ENCODE results near the gene ABLIM2. TPM values are rescaled to one million over a fixed set of nuclear protein-coding genes. Genes with fewer than 3 reads are reported as not detected.

The ABLIM2 gene
- total and polyA plus RNA-seq, 2 experiments from 2014 or later = 1.5 to 4.3 TPM

DNA sequence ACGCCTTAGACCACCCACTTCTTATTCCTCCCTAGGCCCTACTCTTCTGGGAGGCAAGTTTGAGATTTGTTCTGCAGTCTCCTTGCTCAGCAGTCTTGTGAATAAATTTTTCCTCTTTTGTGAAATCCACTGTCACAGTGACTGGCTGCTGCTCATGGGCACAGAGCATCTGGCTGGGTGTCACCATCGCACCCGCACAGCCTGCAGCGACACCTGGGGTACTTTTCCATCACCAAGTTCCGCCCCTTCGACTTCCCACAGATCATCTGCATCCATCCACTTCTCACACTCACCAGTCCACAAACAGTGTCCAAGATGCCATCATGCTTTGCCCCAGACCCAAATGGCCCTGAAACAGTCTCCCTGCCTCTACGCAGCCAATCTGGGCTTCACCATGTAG, 182.6 kb downstream of the ABLIM2 start (continued):
- TF ChIP-seq ZNF114 (CRISPR knock-in tag; IDR thresholded peaks at IDR 0.05) (no peak), EZH2phosphoT487 (IDR thresholded peaks at IDR 0.05; ENCODE audit: unreplicated experiment) (no peak), JUNB (IDR thresholded peaks at IDR 0.05; ENCODE audit: unreplicated experiment) (no peak), EZH2 (IDR thresholded peaks at IDR 0.05; ENCODE audit: low read depth, unreplicated experiment) (no peak)
- TF ChIP-seq, protein P1, sequence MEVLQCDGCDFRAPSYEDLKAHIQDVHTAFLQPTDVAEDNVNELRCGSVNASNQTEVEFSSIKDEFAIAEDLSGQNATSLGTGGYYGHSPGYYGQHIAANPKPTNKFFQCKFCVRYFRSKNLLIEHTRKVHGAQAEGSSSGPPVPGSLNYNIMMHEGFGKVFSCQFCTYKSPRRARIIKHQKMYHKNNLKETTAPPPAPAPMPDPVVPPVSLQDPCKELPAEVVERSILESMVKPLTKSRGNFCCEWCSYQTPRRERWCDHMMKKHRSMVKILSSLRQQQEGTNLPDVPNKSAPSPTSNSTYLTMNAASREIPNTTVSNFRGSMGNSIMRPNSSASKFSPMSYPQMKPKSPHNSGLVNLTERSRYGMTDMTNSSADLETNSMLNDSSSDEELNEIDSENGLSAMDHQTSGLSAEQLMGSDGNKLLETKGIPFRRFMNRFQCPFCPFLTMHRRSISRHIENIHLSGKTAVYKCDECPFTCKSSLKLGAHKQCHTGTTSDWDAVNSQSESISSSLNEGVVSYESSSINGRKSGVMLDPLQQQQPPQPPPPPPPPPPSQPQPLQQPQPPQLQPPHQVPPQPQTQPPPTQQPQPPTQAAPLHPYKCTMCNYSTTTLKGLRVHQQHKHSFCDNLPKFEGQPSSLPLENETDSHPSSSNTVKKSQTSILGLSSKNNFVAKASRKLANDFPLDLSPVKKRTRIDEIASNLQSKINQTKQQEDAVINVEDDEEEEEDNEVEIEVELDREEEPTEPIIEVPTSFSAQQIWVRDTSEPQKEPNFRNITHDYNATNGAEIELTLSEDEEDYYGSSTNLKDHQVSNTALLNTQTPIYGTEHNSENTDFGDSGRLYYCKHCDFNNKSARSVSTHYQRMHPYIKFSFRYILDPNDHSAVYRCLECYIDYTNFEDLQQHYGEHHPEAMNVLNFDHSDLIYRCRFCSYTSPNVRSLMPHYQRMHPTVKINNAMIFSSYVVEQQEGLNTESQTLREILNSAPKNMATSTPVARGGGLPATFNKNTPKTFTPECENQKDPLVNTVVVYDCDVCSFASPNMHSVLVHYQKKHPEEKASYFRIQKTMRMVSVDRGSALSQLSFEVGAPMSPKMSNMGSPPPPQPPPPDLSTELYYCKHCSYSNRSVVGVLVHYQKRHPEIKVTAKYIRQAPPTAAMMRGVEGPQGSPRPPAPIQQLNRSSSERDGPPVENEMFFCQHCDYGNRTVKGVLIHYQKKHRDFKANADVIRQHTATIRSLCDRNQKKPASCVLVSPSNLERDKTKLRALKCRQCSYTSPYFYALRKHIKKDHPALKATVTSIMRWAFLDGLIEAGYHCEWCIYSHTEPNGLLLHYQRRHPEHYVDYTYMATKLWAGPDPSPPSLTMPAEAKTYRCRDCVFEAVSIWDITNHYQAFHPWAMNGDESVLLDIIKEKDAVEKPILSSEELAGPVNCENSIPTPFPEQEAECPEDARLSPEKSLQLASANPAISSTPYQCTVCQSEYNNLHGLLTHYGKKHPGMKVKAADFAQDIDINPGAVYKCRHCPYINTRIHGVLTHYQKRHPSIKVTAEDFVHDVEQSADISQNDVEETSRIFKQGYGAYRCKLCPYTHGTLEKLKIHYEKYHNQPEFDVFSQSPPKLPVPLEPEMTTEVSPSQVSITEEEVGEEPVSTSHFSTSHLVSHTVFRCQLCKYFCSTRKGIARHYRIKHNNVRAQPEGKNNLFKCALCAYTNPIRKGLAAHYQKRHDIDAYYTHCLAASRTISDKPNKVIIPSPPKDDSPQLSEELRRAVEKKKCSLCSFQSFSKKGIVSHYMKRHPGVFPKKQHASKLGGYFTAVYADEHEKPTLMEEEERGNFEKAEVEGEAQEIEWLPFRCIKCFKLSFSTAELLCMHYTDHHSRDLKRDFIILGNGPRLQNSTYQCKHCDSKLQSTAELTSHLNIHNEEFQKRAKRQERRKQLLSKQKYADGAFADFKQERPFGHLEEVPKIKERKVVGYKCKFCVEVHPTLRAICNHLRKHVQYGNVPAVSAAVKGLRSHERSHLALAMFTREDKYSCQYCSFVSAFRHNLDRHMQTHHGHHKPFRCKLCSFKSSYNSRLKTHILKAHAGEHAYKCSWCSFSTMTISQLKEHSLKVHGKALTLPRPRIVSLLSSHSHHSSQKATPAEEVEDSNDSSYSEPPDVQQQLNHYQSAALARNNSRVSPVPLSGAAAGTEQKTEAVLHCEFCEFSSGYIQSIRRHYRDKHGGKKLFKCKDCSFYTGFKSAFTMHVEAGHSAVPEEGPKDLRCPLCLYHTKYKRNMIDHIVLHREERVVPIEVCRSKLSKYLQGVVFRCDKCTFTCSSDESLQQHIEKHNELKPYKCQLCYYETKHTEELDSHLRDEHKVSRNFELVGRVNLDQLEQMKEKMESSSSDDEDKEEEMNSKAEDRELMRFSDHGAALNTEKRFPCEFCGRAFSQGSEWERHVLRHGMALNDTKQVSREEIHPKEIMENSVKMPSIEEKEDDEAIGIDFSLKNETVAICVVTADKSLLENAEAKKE (CRISPR knock-in tag; IDR thresholded peaks at IDR 0.05) = no peak

DNA sequence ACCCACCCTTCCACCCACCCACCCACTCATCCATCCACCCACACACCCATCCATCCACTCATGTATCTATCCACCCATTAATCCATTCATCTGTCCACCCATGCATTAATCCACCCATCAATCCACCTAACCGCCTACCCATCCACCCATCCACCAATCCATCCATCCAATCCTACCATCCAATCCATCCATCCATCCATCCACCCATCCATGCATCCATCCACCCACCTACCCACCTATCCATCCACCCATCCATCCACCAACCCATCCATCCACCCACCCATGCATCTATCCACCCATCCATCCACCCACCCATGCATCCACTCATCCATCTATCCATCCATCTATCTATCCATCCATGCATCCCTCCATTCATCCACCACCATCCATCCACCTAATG, 184.2 kb downstream of the ABLIM2 start:
- peaks cover 35% of the 10 kb centered on the region for H3K4me1 Mint-ChIP-seq
- Histone ChIP-seq H3K79me2 (replicated peaks; ENCODE audit: insufficient read depth) (no peaks in the 10 kb centered on the region), H3K4me3 (no peak overlapping the region), H3K36me3 (ENCODE audit: insufficient read depth) (no peaks in the 10 kb centered on the region), H3K27me3 (ENCODE audit: insufficient read depth) (no peaks in the 10 kb centered on the region), H2AFZ (no peak overlapping the region), H3F3A (replicated peaks; ENCODE audit: low read depth) (peaks cover 2% of the 10 kb centered on the region; the same call in 1 of the 2 replicates), H4K20me1 (replicated peaks; ENCODE audit: insufficient read depth) (no peaks in the 10 kb centered on the region), H3K9me2 (ENCODE audit: insufficient read depth) (no peaks in the 10 kb centered on the region), H3K27ac (ENCODE audit: low read depth) (no peak overlapping the region), H3K4me1 (ENCODE audit: insufficient read depth) (peaks cover 22% of the 10 kb centered on the region), H3K4me2 (no peak overlapping the region)
- H3K27ac Mint-ChIP-seq = no peak overlapping the region
- no peak for ATAC-seq
- DNase-seq (ENCODE audit: low spot score) = no peak
- H3K27me3 Mint-ChIP-seq (ENCODE audit: insufficient read depth, low read depth, poor library complexity) = peaks cover 14% of the 10 kb centered on the region
- no peaks in the 10 kb centered on the region for H3K9me3 Mint-ChIP-seq
- no peak overlapping the region for H3K4me3 Mint-ChIP-seq
- H3K36me3 Mint-ChIP-seq (ENCODE audit: low read depth) = no peaks in the 10 kb centered on the region
- no peak for TF ChIP-seq CREB1 (CRISPR knock-in tag; IDR thresholded peaks at IDR 0.05; ENCODE audit: low read depth)
- TF ChIP-seq, protein P2, sequence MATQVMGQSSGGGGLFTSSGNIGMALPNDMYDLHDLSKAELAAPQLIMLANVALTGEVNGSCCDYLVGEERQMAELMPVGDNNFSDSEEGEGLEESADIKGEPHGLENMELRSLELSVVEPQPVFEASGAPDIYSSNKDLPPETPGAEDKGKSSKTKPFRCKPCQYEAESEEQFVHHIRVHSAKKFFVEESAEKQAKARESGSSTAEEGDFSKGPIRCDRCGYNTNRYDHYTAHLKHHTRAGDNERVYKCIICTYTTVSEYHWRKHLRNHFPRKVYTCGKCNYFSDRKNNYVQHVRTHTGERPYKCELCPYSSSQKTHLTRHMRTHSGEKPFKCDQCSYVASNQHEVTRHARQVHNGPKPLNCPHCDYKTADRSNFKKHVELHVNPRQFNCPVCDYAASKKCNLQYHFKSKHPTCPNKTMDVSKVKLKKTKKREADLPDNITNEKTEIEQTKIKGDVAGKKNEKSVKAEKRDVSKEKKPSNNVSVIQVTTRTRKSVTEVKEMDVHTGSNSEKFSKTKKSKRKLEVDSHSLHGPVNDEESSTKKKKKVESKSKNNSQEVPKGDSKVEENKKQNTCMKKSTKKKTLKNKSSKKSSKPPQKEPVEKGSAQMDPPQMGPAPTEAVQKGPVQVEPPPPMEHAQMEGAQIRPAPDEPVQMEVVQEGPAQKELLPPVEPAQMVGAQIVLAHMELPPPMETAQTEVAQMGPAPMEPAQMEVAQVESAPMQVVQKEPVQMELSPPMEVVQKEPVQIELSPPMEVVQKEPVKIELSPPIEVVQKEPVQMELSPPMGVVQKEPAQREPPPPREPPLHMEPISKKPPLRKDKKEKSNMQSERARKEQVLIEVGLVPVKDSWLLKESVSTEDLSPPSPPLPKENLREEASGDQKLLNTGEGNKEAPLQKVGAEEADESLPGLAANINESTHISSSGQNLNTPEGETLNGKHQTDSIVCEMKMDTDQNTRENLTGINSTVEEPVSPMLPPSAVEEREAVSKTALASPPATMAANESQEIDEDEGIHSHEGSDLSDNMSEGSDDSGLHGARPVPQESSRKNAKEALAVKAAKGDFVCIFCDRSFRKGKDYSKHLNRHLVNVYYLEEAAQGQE (IDR thresholded peaks at IDR 0.05; ENCODE audit: unreplicated experiment) = no peak
- TF ChIP-seq, protein P3, sequence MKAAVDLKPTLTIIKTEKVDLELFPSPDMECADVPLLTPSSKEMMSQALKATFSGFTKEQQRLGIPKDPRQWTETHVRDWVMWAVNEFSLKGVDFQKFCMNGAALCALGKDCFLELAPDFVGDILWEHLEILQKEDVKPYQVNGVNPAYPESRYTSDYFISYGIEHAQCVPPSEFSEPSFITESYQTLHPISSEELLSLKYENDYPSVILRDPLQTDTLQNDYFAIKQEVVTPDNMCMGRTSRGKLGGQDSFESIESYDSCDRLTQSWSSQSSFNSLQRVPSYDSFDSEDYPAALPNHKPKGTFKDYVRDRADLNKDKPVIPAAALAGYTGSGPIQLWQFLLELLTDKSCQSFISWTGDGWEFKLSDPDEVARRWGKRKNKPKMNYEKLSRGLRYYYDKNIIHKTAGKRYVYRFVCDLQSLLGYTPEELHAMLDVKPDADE (IDR thresholded peaks at IDR 0.05) = no peak
- no peak for TF ChIP-seq STAT1 (IDR thresholded peaks at IDR 0.05; ENCODE audit: unreplicated experiment)
- no peak for TF ChIP-seq ZNF331 (CRISPR knock-in tag; IDR thresholded peaks at IDR 0.05; ENCODE audit: low read depth)
- TF ChIP-seq JUNB (IDR thresholded peaks at IDR 0.05; ENCODE audit: unreplicated experiment) = no peak
- TF ChIP-seq POLR2AphosphoS5 (IDR thresholded peaks at IDR 0.05; ENCODE audit: low read depth) = no peak
- TF ChIP-seq, protein P4, sequence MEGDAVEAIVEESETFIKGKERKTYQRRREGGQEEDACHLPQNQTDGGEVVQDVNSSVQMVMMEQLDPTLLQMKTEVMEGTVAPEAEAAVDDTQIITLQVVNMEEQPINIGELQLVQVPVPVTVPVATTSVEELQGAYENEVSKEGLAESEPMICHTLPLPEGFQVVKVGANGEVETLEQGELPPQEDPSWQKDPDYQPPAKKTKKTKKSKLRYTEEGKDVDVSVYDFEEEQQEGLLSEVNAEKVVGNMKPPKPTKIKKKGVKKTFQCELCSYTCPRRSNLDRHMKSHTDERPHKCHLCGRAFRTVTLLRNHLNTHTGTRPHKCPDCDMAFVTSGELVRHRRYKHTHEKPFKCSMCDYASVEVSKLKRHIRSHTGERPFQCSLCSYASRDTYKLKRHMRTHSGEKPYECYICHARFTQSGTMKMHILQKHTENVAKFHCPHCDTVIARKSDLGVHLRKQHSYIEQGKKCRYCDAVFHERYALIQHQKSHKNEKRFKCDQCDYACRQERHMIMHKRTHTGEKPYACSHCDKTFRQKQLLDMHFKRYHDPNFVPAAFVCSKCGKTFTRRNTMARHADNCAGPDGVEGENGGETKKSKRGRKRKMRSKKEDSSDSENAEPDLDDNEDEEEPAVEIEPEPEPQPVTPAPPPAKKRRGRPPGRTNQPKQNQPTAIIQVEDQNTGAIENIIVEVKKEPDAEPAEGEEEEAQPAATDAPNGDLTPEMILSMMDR (conservative IDR thresholded peaks at IDR 0.05; ENCODE audit: low read depth in 2 of 2) = no peak
- TF ChIP-seq NANOG (IDR thresholded peaks at IDR 0.05; ENCODE audit: borderline replicate concordance) = no peak
- no peak for TF ChIP-seq EZH2phosphoT487 (IDR thresholded peaks at IDR 0.05; ENCODE audit: unreplicated experiment)
- TF ChIP-seq ZNF114 (CRISPR knock-in tag; IDR thresholded peaks at IDR 0.05) = no peak
- no peak for TF ChIP-seq EZH2 (IDR thresholded peaks at IDR 0.05; ENCODE audit: low read depth, unreplicated experiment)
